AG09309 (cell line): ENCODE measurements around the gene SLC47A1.

Source experiments
- DNase-seq: peaks from one replicate; pipeline ENCODE4 v3.0.0-alpha.2; 2010; ENCODE audit warnings: low read depth
- H3K4me3 ChIP-seq: 2 replicates; pipeline ENCODE4 v1.5.1; 2011; ENCODE audit warnings: mild to moderate bottlenecking, low read depth, low read length, moderate library complexity; ENCODE audit not compliant: control insufficient read depth
- CTCF ChIP-seq: IDR thresholded peaks from 2 replicates; pipeline ENCODE4 v1.5.1; 2011; ENCODE audit warnings: mild to moderate bottlenecking, low read depth, low read length, inconsistent platforms; ENCODE audit not compliant: insufficient read depth, control insufficient read depth; ENCODE audit errors: missing control alignments

SLC47A1 gene

GRCh38 chr17:19610311-19610710 lies 76.7 kb downstream of the SLC47A1 start:
- TF ChIP-seq CTCF: no peak
- DNase-seq: no peak
- H3K4me3 ChIP-seq: no peak overlapping the region

- no peak overlapping the region for H3K4me3 ChIP-seq
- no peak for TF ChIP-seq CTCF
- DNase-seq: no peak
Observed at GRCh38 chr17:19610879-19611278, 77.2 kb downstream of the SLC47A1 start.

- H3K4me3 ChIP-seq: no peak overlapping the region
- no peak for TF ChIP-seq CTCF
- no peak for DNase-seq
Observed at GRCh38 chr17:19613979-19614378, 80.3 kb downstream of the SLC47A1 start.

GRCh38 chr17:19614900-19615299 lies 81.2 kb downstream of the SLC47A1 start:
- H3K4me3 ChIP-seq: no peak overlapping the region
- TF ChIP-seq CTCF: no peak
- no peak for DNase-seq

- no peak for TF ChIP-seq CTCF
- no peak for DNase-seq
Observed at GRCh38 chr17:19618015-19618414, 84.4 kb downstream of the SLC47A1 start.

GRCh38 chr17:19619705-19620325 lies 86.2 kb downstream of the SLC47A1 start:
- no peak overlapping the region for H3K4me3 ChIP-seq
- DNase-seq: no peak
- TF ChIP-seq CTCF: no peak

More at GRCh38 chr17:19618015-19618414, 84.4 kb downstream of the SLC47A1 start:
- H3K4me3 ChIP-seq: no peak overlapping the region
